Prostate gland (tissue), 2 donors: ENCODE data around the gene BRSK1.

Source experiments
- POLR2A ChIP-seq: fragments of 450-650 bp; IDR thresholded peaks from one replicate; pipeline ENCODE4 v1.6.1; 2016; ENCODE audit warnings: antibody characterized with exemption, mild to moderate bottlenecking
- TF ChIP-seq, protein P1 (sequence below), 4 experiments: fragments of 200-600 bp in 2 of 4; fragments of 450-650 bp in 2 of 4; sonication (generic) in 2 of 4; IDR thresholded peaks; 1 replicate in 3 of 4; 2 replicates in 1 of 4; pipeline ENCODE4 v1.5.1; 2016 to 2019; ENCODE audit warnings: antibody characterized with exemption in 4 of 4, mild to moderate bottlenecking in 2 of 4, moderate library complexity in 2 of 4

DNA sequence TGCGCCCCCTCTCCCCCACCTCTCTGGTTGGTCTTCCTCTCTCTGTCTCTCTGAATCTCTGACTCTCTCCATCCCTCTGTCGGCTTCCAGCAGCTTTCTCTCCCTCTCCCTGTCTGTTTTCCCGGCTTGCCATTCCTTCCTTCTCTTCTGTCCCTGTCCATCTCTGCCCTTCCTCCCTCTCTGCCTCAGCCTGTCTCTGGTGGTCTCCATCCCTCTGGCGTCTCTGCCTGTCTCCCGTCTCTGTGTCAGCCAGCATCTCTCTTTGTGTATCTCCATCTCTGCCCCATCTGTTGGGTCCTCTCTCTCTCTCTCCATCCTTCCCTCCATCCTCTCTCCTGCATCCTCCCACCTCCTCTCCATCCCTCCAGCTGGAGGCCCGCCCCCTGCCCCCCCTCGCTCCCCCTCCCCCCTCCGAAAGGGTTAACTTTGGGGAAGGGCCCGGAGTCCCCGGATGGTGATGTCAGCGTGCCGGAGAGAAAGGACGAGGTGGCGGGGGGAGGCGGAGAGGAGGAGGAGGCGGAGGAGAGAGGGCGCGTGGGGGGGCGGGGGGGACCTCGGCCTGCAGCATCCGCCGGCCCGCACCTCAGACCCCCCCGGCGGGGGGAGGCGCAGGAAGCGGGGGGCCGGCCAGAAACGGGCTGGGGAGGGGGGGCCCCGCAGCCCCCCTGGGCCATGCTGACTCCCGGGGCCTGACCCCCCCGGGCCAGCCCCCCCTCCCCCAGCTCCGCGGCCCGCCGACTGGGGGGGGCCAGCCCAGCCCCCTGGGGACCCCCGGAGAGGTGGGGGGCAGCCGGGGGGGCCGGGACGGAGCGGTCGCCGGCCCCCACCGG is at the start of gene BRSK1:
- TF ChIP-seq, protein P1, sequence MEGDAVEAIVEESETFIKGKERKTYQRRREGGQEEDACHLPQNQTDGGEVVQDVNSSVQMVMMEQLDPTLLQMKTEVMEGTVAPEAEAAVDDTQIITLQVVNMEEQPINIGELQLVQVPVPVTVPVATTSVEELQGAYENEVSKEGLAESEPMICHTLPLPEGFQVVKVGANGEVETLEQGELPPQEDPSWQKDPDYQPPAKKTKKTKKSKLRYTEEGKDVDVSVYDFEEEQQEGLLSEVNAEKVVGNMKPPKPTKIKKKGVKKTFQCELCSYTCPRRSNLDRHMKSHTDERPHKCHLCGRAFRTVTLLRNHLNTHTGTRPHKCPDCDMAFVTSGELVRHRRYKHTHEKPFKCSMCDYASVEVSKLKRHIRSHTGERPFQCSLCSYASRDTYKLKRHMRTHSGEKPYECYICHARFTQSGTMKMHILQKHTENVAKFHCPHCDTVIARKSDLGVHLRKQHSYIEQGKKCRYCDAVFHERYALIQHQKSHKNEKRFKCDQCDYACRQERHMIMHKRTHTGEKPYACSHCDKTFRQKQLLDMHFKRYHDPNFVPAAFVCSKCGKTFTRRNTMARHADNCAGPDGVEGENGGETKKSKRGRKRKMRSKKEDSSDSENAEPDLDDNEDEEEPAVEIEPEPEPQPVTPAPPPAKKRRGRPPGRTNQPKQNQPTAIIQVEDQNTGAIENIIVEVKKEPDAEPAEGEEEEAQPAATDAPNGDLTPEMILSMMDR (IDR thresholded peaks at IDR 0.05): no peak
- no peak for TF ChIP-seq POLR2A
